Measurements from ENCODE around the gene PPCDC. TPM values are rescaled to one million over a fixed set of nuclear protein-coding genes. Genes with fewer than 3 reads are reported as not detected.

The PPCDC gene, protein sequence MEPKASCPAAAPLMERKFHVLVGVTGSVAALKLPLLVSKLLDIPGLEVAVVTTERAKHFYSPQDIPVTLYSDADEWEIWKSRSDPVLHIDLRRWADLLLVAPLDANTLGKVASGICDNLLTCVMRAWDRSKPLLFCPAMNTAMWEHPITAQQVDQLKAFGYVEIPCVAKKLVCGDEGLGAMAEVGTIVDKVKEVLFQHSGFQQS
- polyA plus RNA-seq (2013, experiment 1 of 2) = 6.1 TPM
- polyA plus RNA-seq (2013, experiment 2 of 2) = 6.0 TPM

DNA sequence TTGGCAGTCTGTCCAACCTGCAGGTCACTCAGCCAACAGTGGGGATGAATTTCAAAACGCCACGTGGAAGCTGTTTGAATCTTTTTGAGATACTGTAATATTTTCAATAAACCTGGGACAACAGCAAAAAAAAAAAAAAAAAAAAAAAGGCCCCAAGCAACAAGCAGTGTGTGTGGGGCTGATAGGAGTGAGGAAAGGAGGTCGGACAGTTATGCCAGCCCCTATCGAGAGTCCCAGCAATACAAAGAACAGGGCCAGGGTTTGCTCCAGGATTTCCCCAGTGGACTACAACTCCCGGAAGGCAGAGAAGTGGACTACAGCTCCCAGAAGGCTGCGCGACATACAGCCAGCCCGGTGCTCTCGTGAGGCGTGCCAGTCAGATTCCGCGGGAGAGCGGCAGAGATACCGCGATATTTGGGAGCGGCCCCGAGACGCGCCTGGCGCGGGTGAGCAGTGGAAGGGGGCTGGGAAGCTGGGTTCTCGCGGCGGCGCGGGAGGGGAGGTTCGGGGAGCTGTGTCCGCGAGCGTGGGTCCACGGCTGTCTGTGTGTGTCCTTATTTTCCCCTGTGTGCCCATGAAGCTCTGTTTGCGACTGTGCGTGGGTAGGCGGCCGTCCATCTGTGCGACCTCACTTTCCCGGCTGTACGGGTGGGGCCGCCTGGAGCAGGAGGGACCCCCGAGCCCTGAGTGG, at the start of gene PPCDC:
PPCDC (plus strand) TSS at position 410 of the 691 bp plus-strand sequence. CDS start 4,729 bp downstream, outside the sequence.
- Histone ChIP-seq H3K27me3 (ENCODE audit: control insufficient read depth in 3 of 3, insufficient read depth in 3 of 3, low read depth in 1 of 3, low read length in 3 of 3) (no peaks in the 10 kb centered on the region), H3K9ac (ENCODE audit: low read depth, low read length, poor library complexity) (peak within 1 kb of the TSS; percentile 100), H2BK15ac (ENCODE audit: low read length) (peak within 1 kb of the TSS; percentile 34), H2BK5ac (ENCODE audit: low read length) (no peak within 1 kb of the TSS), H3K9me3 (replicated peaks in 1 of 2; ENCODE audit: control insufficient read depth in 2 of 2, insufficient read depth in 1 of 2, low read depth in 1 of 2, low read length in 2 of 2) (no peaks in the 10 kb centered on the region), H3K79me1 (ENCODE audit: low read depth, low read length) (no peaks in the 10 kb centered on the region), H2AFZ (ENCODE audit: low read length) (peak within 1 kb of the TSS; percentile 93), H3K36me3 (replicated peaks in 1 of 2; ENCODE audit: control insufficient read depth in 2 of 2, insufficient read depth in 2 of 2, low read length in 2 of 2) (peaks cover 6 to 34% of the 10 kb centered on the region in 2 donors), H4K91ac (ENCODE audit: low read depth, low read length, poor library complexity) (no peak within 1 kb of the TSS), H2AK5ac (ENCODE audit: low read depth, low read length) (peak within 1 kb of the TSS; percentile 33), H2BK120ac (ENCODE audit: low read depth, low read length) (no peak within 1 kb of the TSS), H3K18ac (ENCODE audit: low read length) (peak within 1 kb of the TSS; percentile 99), H3K23ac (ENCODE audit: low read depth, low read length, poor library complexity) (peak within 1 kb of the TSS; percentile 94), H3K27ac (replicated peaks; ENCODE audit: low read length) (no peak within 1 kb of the TSS), H3K4me3 (ENCODE audit: low read length in 2 of 2) (peak within 1 kb of the TSS; percentile 87 to 92), H2BK12ac (ENCODE audit: low read length) (peak within 1 kb of the TSS; percentile 77), H3K14ac (ENCODE audit: low read length) (peak within 1 kb of the TSS; percentile 92), H3K4ac (ENCODE audit: low read length) (no peak within 1 kb of the TSS), H3K4me1 (ENCODE audit: control insufficient read depth in 2 of 2, insufficient read depth in 1 of 2, low read depth in 1 of 2, low read length in 2 of 2) (peaks cover 2 to 4% of the 10 kb centered on the region in 2 donors), H3K4me2 (ENCODE audit: insufficient read depth, low read length, poor library complexity, severe bottlenecking) (peak within 1 kb of the TSS; percentile 56), H4K8ac (ENCODE audit: low read depth, low read length) (peak within 1 kb of the TSS; percentile 52)
- WGBS, 2 donors (ENCODE audit: extremely low coverage in 2 of 2, insufficient read length in 2 of 2, insufficient replicate concordance in 1 of 2) = no CpG with 5 or more reads among the region's 40 CpGs
- peak; percentile 94 for DNase-seq (ENCODE audit: low spot score)

DNA sequence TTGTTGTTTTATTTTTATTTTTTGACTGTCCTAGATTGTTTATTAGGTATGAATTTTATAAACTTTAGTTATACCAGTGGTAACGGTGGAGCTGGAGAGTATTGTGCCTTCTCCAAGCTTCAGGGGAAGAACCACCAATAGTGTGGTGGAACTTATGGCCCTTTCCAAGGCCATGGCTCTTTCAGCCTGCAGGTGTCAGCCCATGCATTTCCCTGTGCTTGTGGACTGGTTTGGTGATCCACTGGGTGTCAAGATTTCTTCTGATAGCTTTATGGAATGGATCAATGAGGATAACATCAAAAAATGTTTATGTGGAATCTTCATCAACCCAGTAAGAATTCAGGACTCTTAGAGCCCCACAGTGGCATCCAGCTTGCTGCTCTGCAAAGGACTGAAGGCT, 47.2 kb upstream of the PPCDC start:
- H3K27me3 ChIP-seq (ENCODE audit: control insufficient read depth in 3 of 3, insufficient read depth in 3 of 3, low read depth in 1 of 3, low read length in 3 of 3) = peaks cover 0 to 8% (median 0%) of the 10 kb centered on the region in 3 experiments
- no peak overlapping the region for H2BK5ac ChIP-seq (ENCODE audit: low read length)
- no peak overlapping the region for H2AK5ac ChIP-seq (ENCODE audit: low read depth, low read length)
- no peak overlapping the region for H2BK120ac ChIP-seq (ENCODE audit: low read depth, low read length)
- no peak overlapping the region for H4K8ac ChIP-seq (ENCODE audit: low read depth, low read length)
- H2BK12ac ChIP-seq (ENCODE audit: low read length) = no peak overlapping the region
- H4K91ac ChIP-seq (ENCODE audit: low read depth, low read length, poor library complexity) = no peak overlapping the region
- no peaks in the 10 kb centered on the region for H3K79me1 ChIP-seq (ENCODE audit: low read depth, low read length)
- no peak overlapping the region for H3K23ac ChIP-seq (ENCODE audit: low read depth, low read length, poor library complexity)
- no peak overlapping the region for H3K14ac ChIP-seq (ENCODE audit: low read length)
- no peak overlapping the region for H3K4me3 ChIP-seq (ENCODE audit: low read length in 2 of 2)
- H3K18ac ChIP-seq (ENCODE audit: low read length) = no peak overlapping the region
- H3K4ac ChIP-seq (ENCODE audit: low read length) = no peak overlapping the region
- H3K9me3 ChIP-seq (replicated peaks in 1 of 2; ENCODE audit: control insufficient read depth in 2 of 2, insufficient read depth in 1 of 2, low read depth in 1 of 2, low read length in 2 of 2) = no peaks in the 10 kb centered on the region
- H3K4me2 ChIP-seq (ENCODE audit: insufficient read depth, low read length, poor library complexity, severe bottlenecking) = no peak overlapping the region
- no peaks in the 10 kb centered on the region for H3K4me1 ChIP-seq (ENCODE audit: control insufficient read depth in 2 of 2, insufficient read depth in 1 of 2, low read depth in 1 of 2, low read length in 2 of 2)
- no peak for DNase-seq (ENCODE audit: low spot score)
- no peaks in the 10 kb centered on the region for H3K36me3 ChIP-seq (replicated peaks in 1 of 2; ENCODE audit: control insufficient read depth in 2 of 2, insufficient read depth in 2 of 2, low read length in 2 of 2)
- H3K9ac ChIP-seq (ENCODE audit: low read depth, low read length, poor library complexity) = no peak overlapping the region
- no CpG with 5 or more reads among the region's 1 CpG for WGBS, 2 donors (ENCODE audit: extremely low coverage in 2 of 2, insufficient read length in 2 of 2, insufficient replicate concordance in 1 of 2)
- H2AFZ ChIP-seq (ENCODE audit: low read length) = no peak overlapping the region
- no peak overlapping the region for H2BK15ac ChIP-seq (ENCODE audit: low read length)
- no peak overlapping the region for H3K27ac ChIP-seq (replicated peaks; ENCODE audit: low read length)

DNA sequence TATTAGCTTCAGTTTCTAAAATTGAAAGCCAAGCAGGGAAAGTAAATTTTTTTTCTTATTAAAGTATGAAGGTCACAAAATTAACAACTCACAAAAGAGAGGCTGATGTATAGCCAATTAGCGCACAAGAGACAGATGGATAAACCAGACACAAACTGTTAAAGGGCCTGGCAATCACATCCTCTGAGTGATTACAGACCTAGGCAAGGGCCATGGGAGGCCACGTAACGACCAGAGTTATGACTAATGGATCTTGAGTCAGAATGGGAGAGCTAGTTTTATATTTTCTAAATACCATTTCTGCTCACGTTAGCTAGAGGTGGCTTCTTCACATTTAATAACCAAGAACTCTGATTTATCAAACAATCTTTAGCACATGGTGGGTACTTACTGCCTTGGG, 45.8 kb upstream of the PPCDC start:
- no peak overlapping the region for H3K27ac ChIP-seq (replicated peaks; ENCODE audit: low read length)
- H3K4ac ChIP-seq (ENCODE audit: low read length) = no peak overlapping the region
- no peak for DNase-seq (ENCODE audit: low spot score)
- H4K8ac ChIP-seq (ENCODE audit: low read depth, low read length) = no peak overlapping the region
- no peaks in the 10 kb centered on the region for H3K9me3 ChIP-seq (replicated peaks in 1 of 2; ENCODE audit: control insufficient read depth in 2 of 2, insufficient read depth in 1 of 2, low read depth in 1 of 2, low read length in 2 of 2)
- H3K4me3 ChIP-seq (ENCODE audit: low read length in 2 of 2) = no peak overlapping the region
- H3K36me3 ChIP-seq (replicated peaks in 1 of 2; ENCODE audit: control insufficient read depth in 2 of 2, insufficient read depth in 2 of 2, low read length in 2 of 2) = no peaks in the 10 kb centered on the region
- no peaks in the 10 kb centered on the region for H3K4me1 ChIP-seq (ENCODE audit: control insufficient read depth in 2 of 2, insufficient read depth in 1 of 2, low read depth in 1 of 2, low read length in 2 of 2)
- no peak overlapping the region for H2BK15ac ChIP-seq (ENCODE audit: low read length)
- no peak overlapping the region for H4K91ac ChIP-seq (ENCODE audit: low read depth, low read length, poor library complexity)
- no peak overlapping the region for H2AFZ ChIP-seq (ENCODE audit: low read length)
- H3K23ac ChIP-seq (ENCODE audit: low read depth, low read length, poor library complexity) = no peak overlapping the region
- H3K4me2 ChIP-seq (ENCODE audit: insufficient read depth, low read length, poor library complexity, severe bottlenecking) = no peak overlapping the region
- no peaks in the 10 kb centered on the region for H3K79me1 ChIP-seq (ENCODE audit: low read depth, low read length)
- H3K9ac ChIP-seq (ENCODE audit: low read depth, low read length, poor library complexity) = no peak overlapping the region
- H3K18ac ChIP-seq (ENCODE audit: low read length) = no peak overlapping the region
- peaks cover 0 to 8% (median 0%) of the 10 kb centered on the region in 3 experiments for H3K27me3 ChIP-seq (ENCODE audit: control insufficient read depth in 3 of 3, insufficient read depth in 3 of 3, low read depth in 1 of 3, low read length in 3 of 3)
- no peak overlapping the region for H2BK120ac ChIP-seq (ENCODE audit: low read depth, low read length)
- no peak overlapping the region for H2BK5ac ChIP-seq (ENCODE audit: low read length)
- no peak overlapping the region for H2BK12ac ChIP-seq (ENCODE audit: low read length)
- no peak overlapping the region for H3K14ac ChIP-seq (ENCODE audit: low read length)
- H2AK5ac ChIP-seq (ENCODE audit: low read depth, low read length) = no peak overlapping the region
- no CpG with 5 or more reads among the region's 4 CpGs for WGBS, 2 donors (ENCODE audit: extremely low coverage in 2 of 2, insufficient read length in 2 of 2, insufficient replicate concordance in 1 of 2)

DNA sequence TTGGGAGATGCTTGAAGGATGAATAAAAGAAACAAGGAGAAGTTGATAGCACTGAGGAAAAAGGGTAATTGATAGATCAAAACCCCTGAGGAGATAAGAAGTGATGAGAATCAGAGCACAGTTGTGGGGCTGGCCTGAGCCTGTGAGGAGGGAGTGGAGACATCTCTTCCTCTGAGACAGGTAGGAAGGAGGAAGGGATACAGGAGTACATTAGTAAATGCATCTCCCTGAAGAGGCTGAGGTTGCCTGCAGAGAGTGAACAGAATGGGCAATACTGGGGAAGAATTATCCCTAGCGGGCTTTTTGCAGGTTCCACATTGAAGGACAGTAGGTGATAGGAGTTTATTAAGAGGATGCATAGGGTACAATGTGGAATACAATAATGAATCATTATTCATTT, 45.3 kb upstream of the PPCDC start:
- WGBS, 2 donors (ENCODE audit: extremely low coverage in 2 of 2, insufficient read length in 2 of 2, insufficient replicate concordance in 1 of 2) = no CpG with 5 or more reads among the region's 1 CpG
- Histone ChIP-seq H3K14ac (ENCODE audit: low read length) (no peak overlapping the region), H2BK15ac (ENCODE audit: low read length) (no peak overlapping the region), H3K4me2 (ENCODE audit: insufficient read depth, low read length, poor library complexity, severe bottlenecking) (no peak overlapping the region), H2AK5ac (ENCODE audit: low read depth, low read length) (no peak overlapping the region), H2AFZ (ENCODE audit: low read length) (no peak overlapping the region), H3K79me1 (ENCODE audit: low read depth, low read length) (no peaks in the 10 kb centered on the region), H3K18ac (ENCODE audit: low read length) (no peak overlapping the region), H3K23ac (ENCODE audit: low read depth, low read length, poor library complexity) (no peak overlapping the region), H4K91ac (ENCODE audit: low read depth, low read length, poor library complexity) (no peak overlapping the region), H2BK5ac (ENCODE audit: low read length) (no peak overlapping the region), H4K8ac (ENCODE audit: low read depth, low read length) (no peak overlapping the region), H3K36me3 (replicated peaks in 1 of 2; ENCODE audit: control insufficient read depth in 2 of 2, insufficient read depth in 2 of 2, low read length in 2 of 2) (no peaks in the 10 kb centered on the region), H3K27me3 (ENCODE audit: control insufficient read depth in 3 of 3, insufficient read depth in 3 of 3, low read depth in 1 of 3, low read length in 3 of 3) (peaks cover 0 to 3% (median 0%) of the 10 kb centered on the region in 3 experiments), H3K9ac (ENCODE audit: low read depth, low read length, poor library complexity) (no peak overlapping the region), H3K9me3 (replicated peaks in 1 of 2; ENCODE audit: control insufficient read depth in 2 of 2, insufficient read depth in 1 of 2, low read depth in 1 of 2, low read length in 2 of 2) (no peaks in the 10 kb centered on the region), H2BK12ac (ENCODE audit: low read length) (no peak overlapping the region), H2BK120ac (ENCODE audit: low read depth, low read length) (no peak overlapping the region), H3K4ac (ENCODE audit: low read length) (no peak overlapping the region), H3K4me1 (ENCODE audit: control insufficient read depth in 2 of 2, insufficient read depth in 1 of 2, low read depth in 1 of 2, low read length in 2 of 2) (no peaks in the 10 kb centered on the region), H3K4me3 (ENCODE audit: low read length in 2 of 2) (no peak overlapping the region), H3K27ac (replicated peaks; ENCODE audit: low read length) (no peak overlapping the region)
- no peak for DNase-seq (ENCODE audit: low spot score)

All from neuronal stem cell (in vitro differentiated cells).